ENCODE data around the gene CSNK1A1.

The CSNK1A1 gene

GRCh38 chr5:149581931-149582768 lies 30.9 kb upstream of the CSNK1A1 start:
- TF ChIP-seq POLR2AphosphoS5 (IDR thresholded peaks at IDR 0.05; ENCODE audit: low read depth, low read length), result no peak
- peak; percentile 52; the same call in 1 of the 2 replicates for TF ChIP-seq SIN3A (IDR thresholded peaks at IDR 0.05; ENCODE audit: borderline replicate concordance, insufficient read depth, low read length)
- TF ChIP-seq FOXP2 (optimal IDR thresholded peaks at IDR 0.05; ENCODE audit: borderline replicate concordance, extremely low read depth, extremely low read length, insufficient read depth), result no peak
- TF ChIP-seq REST (IDR thresholded peaks at IDR 0.05; ENCODE audit: insufficient read depth in 1 of 2, low read depth in 2 of 2, low read length in 2 of 2), result no peak
- no peak for TF ChIP-seq TAF1 (IDR thresholded peaks at IDR 0.05; ENCODE audit: borderline replicate concordance, insufficient read depth, low read length)

DNA sequence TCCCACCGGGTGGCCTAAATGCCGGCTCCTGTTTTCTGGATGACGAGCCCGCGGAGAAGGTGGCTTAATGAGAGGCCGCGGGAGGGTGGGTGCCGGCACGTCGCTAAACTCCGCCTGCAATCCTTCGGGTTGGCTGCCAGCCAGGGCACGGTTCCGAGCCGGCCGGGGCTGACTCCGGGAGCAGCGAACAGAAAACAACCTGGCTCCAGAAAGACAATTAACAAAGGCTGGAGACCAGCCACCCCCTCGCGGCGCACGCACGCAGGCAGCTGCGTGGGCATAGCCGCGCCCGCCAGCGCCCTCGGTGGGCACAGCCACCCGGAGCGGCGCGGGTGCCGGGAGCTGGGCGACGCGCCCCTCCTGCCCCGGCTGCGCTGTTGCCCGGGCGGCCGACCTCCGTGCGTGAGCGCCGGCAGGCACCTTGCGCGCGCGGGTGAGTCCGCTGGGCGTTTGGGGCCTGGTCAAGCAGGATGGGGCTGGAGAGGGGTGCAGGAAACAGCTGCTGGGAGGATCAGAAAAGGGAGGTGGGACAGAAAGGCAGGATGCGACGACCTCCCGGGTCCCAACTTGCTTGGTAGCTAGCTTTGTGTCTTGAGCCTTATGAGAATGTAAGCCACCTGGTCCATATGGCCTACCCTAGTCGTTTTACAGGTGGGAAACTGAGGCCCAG lies 30.1 kb upstream of the CSNK1A1 start, which contains the start of gene ARHGEF37:
Gene ARHGEF37, plus strand, starts transcription at position 307 of the 670 bp plus-strand sequence. CDS start 16,272 bp downstream, outside the sequence.
- no peak for TF ChIP-seq SIN3A (IDR thresholded peaks at IDR 0.05; ENCODE audit: borderline replicate concordance, insufficient read depth, low read length)
- no peak for TF ChIP-seq REST (IDR thresholded peaks at IDR 0.05; ENCODE audit: insufficient read depth in 1 of 2, low read depth in 2 of 2, low read length in 2 of 2)
- no peak for TF ChIP-seq FOXP2 (optimal IDR thresholded peaks at IDR 0.05; ENCODE audit: borderline replicate concordance, extremely low read depth, extremely low read length, insufficient read depth)
- TF ChIP-seq TAF1 (IDR thresholded peaks at IDR 0.05; ENCODE audit: borderline replicate concordance, insufficient read depth, low read length), result no peak
- no peak for TF ChIP-seq POLR2AphosphoS5 (IDR thresholded peaks at IDR 0.05; ENCODE audit: low read depth, low read length)

- no peak for TF ChIP-seq POLR2AphosphoS5 (IDR thresholded peaks at IDR 0.05; ENCODE audit: low read depth, low read length)
- TF ChIP-seq FOXP2 (optimal IDR thresholded peaks at IDR 0.05; ENCODE audit: borderline replicate concordance, extremely low read depth, extremely low read length, insufficient read depth), result no peak
- TF ChIP-seq REST (IDR thresholded peaks at IDR 0.05; ENCODE audit: insufficient read depth in 1 of 2, low read depth in 2 of 2, low read length in 2 of 2), result no peak
- no peak for TF ChIP-seq SIN3A (IDR thresholded peaks at IDR 0.05; ENCODE audit: borderline replicate concordance, insufficient read depth, low read length)
- no peak for TF ChIP-seq TAF1 (IDR thresholded peaks at IDR 0.05; ENCODE audit: borderline replicate concordance, insufficient read depth, low read length)
Observed at GRCh38 chr5:149580808-149581191, 29.6 kb upstream of the CSNK1A1 start.

DNA sequence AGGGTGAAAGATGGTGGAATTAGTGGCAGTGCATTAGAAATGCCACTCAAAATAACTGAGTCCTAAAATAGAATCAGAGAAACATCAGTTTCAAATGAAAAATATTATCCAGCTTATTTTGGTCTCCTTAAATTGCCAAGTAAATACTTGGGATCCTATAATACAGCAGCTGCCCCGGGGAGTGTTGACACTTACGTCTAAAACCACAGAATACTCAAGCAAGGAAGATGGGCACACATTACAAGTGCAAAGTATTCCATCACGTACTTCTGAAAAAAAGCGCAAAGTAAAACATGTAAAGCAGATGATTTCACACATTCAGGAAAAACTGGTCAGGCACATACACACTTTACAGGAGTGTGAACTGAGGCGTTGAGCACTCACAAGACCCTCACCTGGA lies 27.7 kb upstream of the CSNK1A1 start:
- TF ChIP-seq POLR2AphosphoS5 (IDR thresholded peaks at IDR 0.05; ENCODE audit: low read depth, low read length), result no peak

GRCh38 chr5:149576021-149576420 lies 24.8 kb upstream of the CSNK1A1 start:
- TF ChIP-seq POLR2AphosphoS5 (IDR thresholded peaks at IDR 0.05; ENCODE audit: low read depth, low read length), result no peak
- no peak for TF ChIP-seq FOXP2 (optimal IDR thresholded peaks at IDR 0.05; ENCODE audit: borderline replicate concordance, extremely low read depth, extremely low read length, insufficient read depth)
- no peak for TF ChIP-seq SIN3A (IDR thresholded peaks at IDR 0.05; ENCODE audit: borderline replicate concordance, insufficient read depth, low read length)
- TF ChIP-seq REST (IDR thresholded peaks at IDR 0.05; ENCODE audit: insufficient read depth in 1 of 2, low read depth in 2 of 2, low read length in 2 of 2), result no peak
- no peak for TF ChIP-seq TAF1 (IDR thresholded peaks at IDR 0.05; ENCODE audit: borderline replicate concordance, insufficient read depth, low read length)

Data from PFSK-1 (cell line).